Neutrophil (primary cell): Measurements from ENCODE around the gene SURF1.

Experiments used
- H3K27ac ChIP-seq: fragments of 200-600 bp; sonication (generic); 2 replicates; pipeline ENCODE4 v1.5.1; 2016; ENCODE audit warnings: mild to moderate bottlenecking, moderate library complexity
- H3K27me3 ChIP-seq: fragments of 200-600 bp; sonication (generic); 2 replicates; pipeline ENCODE4 v1.6.0; 2016; ENCODE audit warnings: mild to moderate bottlenecking
- H3K36me3 ChIP-seq: fragments of 200-600 bp; sonication (generic); 2 replicates; pipeline ENCODE4 v1.5.1; 2017
- H3K4me1 ChIP-seq, 2 experiments: fragments of 200-600 bp in 1 of 2; sonication (generic) in 1 of 2; 1 replicate in 1 of 2; 2 replicates in 1 of 2; pipeline versions ENCODE4 v1.5.1 to v1.6.1; 2013 to 2016; ENCODE audit warnings: low read depth in 1 of 2, low read length in 1 of 2, mild to moderate bottlenecking in 1 of 2, moderate library complexity in 1 of 2; ENCODE audit not compliant: control insufficient read depth in 1 of 2, insufficient read depth in 1 of 2
- H3K4me3 ChIP-seq, 2 experiments: fragments of 200-600 bp in 1 of 2; sonication (generic) in 1 of 2; 1 replicate in 1 of 2; 2 replicates in 1 of 2; pipeline ENCODE4 v1.5.1; 2013 to 2016; ENCODE audit warnings: low read depth in 1 of 2, low read length in 1 of 2, mild to moderate bottlenecking in 1 of 2, moderate library complexity in 1 of 2
- H3K9me3 ChIP-seq: fragments of 200-600 bp; sonication (generic); 2 replicates; pipeline ENCODE4 v1.5.1; 2016
- TF ChIP-seq, protein P1 (sequence below): fragments of 200-600 bp; sonication (generic); IDR thresholded peaks from 2 replicates; pipeline ENCODE4 v1.5.1; 2016; ENCODE audit warnings: antibody characterized with exemption

The SURF1 gene

DNA sequence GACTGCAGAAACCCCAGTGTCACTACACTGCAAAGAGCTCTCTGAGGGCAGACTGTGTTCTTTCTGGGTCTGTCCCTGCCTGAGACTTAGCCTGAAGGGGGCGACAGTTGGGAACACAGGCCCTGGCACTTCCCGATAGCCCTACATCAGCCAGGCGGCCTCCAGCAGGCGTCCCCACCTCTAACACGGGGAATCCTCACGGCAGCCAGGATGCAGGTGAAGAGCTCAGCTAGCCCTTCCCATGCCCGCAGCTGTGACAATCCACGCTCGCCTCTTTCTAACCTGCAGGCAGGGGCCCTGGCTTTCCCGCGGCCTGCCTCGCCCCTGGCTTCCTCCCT lies 14.2 kb downstream of the SURF1 start:
- Histone ChIP-seq H3K9me3 (no peaks in the 10 kb centered on the region), H3K4me3 (peak overlapping the region; percentile 53 to 68), H3K4me1 (peaks cover 67 to 80% of the 10 kb centered on the region in 2 experiments), H3K27me3 (no peaks in the 10 kb centered on the region), H3K27ac (peak overlapping the region; percentile 99), H3K36me3 (peaks cover 47% of the 10 kb centered on the region)
- TF ChIP-seq, protein P1, sequence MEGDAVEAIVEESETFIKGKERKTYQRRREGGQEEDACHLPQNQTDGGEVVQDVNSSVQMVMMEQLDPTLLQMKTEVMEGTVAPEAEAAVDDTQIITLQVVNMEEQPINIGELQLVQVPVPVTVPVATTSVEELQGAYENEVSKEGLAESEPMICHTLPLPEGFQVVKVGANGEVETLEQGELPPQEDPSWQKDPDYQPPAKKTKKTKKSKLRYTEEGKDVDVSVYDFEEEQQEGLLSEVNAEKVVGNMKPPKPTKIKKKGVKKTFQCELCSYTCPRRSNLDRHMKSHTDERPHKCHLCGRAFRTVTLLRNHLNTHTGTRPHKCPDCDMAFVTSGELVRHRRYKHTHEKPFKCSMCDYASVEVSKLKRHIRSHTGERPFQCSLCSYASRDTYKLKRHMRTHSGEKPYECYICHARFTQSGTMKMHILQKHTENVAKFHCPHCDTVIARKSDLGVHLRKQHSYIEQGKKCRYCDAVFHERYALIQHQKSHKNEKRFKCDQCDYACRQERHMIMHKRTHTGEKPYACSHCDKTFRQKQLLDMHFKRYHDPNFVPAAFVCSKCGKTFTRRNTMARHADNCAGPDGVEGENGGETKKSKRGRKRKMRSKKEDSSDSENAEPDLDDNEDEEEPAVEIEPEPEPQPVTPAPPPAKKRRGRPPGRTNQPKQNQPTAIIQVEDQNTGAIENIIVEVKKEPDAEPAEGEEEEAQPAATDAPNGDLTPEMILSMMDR = peak; percentile 43

DNA sequence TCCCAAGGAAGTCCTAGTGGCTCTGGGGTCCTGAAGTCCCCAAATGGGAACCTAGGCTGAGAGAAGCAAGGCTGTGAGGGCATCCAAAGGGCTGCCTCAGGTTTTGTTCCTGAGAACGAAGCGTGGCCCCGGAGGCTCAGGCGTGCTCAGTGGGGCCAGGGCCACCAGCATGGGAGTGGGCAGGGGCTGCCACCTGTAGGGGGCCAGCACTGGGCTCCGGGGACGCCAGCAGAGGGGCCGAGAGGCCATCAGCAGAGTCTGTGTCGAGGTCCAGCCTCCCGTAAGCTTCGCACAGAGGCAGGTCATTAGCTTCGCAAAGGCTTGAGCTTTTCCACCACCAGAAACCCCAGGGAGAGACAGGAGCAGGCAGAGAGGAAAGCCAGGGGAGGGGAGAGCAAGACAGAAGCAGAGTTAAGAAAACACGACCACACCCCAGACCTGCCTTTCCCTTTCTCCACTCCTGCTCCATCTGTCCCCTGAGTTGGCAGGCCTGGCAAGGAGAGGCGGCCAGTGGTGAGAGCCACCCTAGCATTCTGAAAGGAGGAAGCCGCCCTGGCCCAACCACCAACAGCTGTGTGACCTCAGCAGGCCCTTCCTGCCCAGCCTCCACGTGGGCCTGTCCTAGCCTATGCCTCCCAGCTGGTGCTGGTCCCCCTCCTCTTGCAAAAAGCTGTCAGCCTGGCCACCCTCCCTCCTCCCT lies 14.8 kb downstream of the SURF1 start:
- peaks cover 47% of the 10 kb centered on the region for H3K36me3 ChIP-seq
- peak overlapping the region; percentile 99 for H3K27ac ChIP-seq
- peaks cover 67 to 80% of the 10 kb centered on the region in 2 experiments for H3K4me1 ChIP-seq
- H3K27me3 ChIP-seq = no peaks in the 10 kb centered on the region
- TF ChIP-seq, protein P1 = no peak
- H3K4me3 ChIP-seq = peak overlapping the region; percentile 53 to 68
- no peaks in the 10 kb centered on the region for H3K9me3 ChIP-seq

DNA sequence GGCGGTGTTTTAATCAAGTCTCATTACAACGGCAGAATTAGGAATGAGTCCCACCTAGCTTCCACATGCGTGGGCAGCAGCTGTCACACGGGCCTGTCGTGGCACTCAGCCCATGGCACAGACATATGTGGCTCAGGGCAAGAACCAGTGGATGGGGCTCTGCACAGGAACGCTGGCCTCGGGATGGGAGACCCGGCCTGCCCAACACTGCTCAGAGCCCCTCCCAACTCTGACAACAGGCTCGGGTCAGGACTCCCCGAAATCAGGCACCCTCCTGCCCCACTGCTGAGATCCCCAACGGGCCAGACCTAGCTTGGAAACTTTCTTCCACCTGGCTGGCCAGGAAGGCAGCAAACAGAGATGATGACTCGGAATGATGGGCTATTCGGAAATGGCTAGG lies 15.4 kb downstream of the SURF1 start:
- Histone ChIP-seq H3K27me3 (no peaks in the 10 kb centered on the region), H3K4me3 (peak overlapping the region; percentile 53 to 68), H3K27ac (peak overlapping the region; percentile 99), H3K36me3 (peaks cover 41% of the 10 kb centered on the region), H3K9me3 (no peaks in the 10 kb centered on the region), H3K4me1 (peaks cover 66 to 80% of the 10 kb centered on the region in 2 experiments)
- TF ChIP-seq, protein P1 = no peak

DNA sequence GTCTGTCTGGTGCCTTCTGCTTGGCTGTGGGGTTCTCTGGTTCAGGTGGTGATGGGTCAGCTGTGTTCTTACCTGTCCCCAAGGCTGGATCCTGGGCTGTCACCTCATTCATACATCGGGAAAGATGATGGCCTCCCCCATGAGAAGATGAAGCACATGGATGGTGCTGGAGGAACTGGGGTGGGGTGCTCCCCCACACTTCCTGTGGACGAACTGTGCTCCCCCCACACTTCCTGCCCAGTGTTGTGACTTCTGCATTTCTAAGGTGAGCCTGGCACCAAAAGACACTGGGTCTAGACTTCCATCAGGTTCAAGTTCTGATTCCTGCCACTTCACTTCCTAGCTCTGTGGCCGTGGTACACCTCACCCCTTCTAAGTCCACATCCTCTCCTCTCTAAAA lies 16.0 kb downstream of the SURF1 start:
- H3K27ac ChIP-seq = peak overlapping the region; percentile 99
- TF ChIP-seq, protein P1 = no peak
- H3K9me3 ChIP-seq = no peaks in the 10 kb centered on the region
- H3K27me3 ChIP-seq = no peaks in the 10 kb centered on the region
- peaks cover 72 to 83% of the 10 kb centered on the region in 2 experiments for H3K4me1 ChIP-seq
- H3K4me3 ChIP-seq = peak overlapping the region; percentile 53 to 68
- peaks cover 35% of the 10 kb centered on the region for H3K36me3 ChIP-seq

DNA sequence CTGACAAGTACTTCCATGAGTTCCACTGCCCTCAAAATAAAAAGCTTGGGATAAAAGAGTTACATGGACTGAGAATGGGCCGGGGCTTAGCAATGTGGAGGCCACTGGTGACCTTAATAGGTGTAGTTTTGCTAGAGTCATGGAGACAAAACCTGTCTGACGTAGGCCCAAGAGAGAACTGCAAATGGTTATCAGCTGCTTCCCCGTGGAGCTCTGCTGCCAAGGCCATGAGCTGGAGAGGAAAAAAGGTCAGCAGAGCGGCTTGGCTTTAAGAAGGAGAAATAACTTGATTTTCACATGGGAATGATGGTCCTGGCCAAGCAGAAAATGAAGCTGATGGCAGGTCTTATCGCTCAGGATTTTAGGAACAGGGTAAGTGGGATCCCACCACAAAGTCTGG lies 16.6 kb downstream of the SURF1 start:
- peaks cover 78 to 90% of the 10 kb centered on the region in 2 experiments for H3K4me1 ChIP-seq
- H3K36me3 ChIP-seq = peaks cover 30% of the 10 kb centered on the region
- TF ChIP-seq, protein P1 = no peak
- peak overlapping the region; percentile 99 for H3K27ac ChIP-seq
- no peaks in the 10 kb centered on the region for H3K9me3 ChIP-seq
- no peaks in the 10 kb centered on the region for H3K27me3 ChIP-seq
- peak overlapping the region; percentile 53 to 68 for H3K4me3 ChIP-seq
